ENCODE measurements around the gene FAM135A.

- TF ChIP-seq CTCF (IDR thresholded peaks at IDR 0.05): no peak
- TF ChIP-seq POLR2A (IDR thresholded peaks at IDR 0.05): no peak
- no peak for TF ChIP-seq EP300 (IDR thresholded peaks at IDR 0.05)
- TF ChIP-seq POLR2AphosphoS5 (IDR thresholded peaks at IDR 0.05): no peak
These were observed 4.1 kb upstream of the FAM135A start for GRCh38 chr6:70409216-70409615.
